COLO668 (cell line): ENCODE data around the gene C21orf91.
"Not testable (repeated sequence)": the region's sequence is repeated elsewhere in the genome, so short reads cannot be mapped to it uniquely, and the experiment has no call there.

Experiments
- DNase-seq: peaks from one replicate; lab custom pipeline; 2025; ENCODE audit not compliant: unreplicated experiment; lab: John Stamatoyannopoulos, UW

The C21orf91 gene

DNA sequence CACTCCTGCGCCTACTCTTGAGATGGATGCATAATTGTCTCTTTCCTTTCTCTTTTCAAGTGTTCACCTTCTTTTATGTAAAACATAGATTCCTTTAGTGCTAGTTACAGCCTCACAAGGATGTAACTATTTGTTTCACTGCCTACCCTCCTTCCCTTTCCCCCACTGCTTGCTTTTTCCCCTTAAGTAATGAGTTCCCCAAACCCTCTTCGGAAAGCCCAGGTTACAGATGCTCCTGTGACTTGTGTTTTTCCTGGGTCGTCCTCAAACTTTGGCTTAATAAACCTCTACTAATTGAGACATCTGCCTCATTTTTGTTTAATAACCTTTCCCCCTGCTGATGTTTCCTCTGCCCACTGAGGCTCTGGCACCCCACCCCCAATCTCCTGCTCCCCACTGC lies 39.2 kb downstream of the C21orf91 start:
- no peak for DNase-seq

DNA sequence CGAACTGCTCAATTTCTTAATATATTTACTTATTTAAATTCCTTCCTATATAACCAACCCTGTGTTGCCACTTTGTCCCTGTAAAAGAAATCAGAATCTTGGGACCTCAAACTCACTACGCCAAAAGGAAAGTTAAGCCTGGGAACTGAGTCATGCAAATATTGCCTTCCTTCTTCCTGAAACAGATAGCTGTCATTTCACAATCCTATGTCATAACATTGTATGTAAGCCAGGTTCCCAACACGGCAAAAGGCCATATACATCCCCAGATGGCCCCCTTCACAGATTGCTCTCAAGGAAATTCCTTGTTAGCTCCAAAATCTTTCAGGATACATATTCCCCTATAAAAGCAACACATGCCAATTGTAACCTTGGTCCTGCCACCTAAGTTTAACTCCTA lies 39.7 kb downstream of the C21orf91 start:
- no peak for DNase-seq

DNA sequence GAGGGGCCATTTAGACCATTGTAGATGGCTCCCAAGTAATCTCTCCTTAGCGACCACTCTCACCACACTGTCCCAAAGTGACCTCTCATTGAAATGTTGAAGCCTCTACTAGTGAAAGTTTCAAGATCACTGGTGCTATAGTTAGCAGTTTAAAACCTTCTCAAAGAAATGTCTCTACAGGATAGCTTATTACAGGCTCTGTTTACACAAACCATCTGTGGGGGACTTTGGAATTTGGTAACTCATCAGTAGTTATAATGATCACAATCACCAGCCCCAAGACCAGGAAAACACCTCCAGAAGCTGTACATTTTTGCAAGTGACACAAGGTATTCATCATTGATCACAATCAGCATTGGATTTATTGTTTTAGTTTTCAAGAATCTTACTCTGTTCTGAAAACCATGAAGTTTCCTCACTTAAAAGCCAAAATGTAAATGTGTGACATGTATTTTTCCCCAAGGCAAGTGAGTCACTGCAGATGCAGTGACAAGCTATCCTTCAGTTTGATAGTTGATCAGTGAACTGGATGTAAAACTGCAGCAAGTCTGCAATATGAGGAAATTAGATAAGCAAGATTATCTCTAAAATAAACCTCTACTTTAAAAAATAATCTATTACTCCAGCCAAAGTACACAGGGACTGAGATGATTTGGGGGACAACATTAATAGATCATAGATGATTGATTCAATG lies 41.9 kb downstream of the C21orf91 start:
- no peak for DNase-seq

DNA sequence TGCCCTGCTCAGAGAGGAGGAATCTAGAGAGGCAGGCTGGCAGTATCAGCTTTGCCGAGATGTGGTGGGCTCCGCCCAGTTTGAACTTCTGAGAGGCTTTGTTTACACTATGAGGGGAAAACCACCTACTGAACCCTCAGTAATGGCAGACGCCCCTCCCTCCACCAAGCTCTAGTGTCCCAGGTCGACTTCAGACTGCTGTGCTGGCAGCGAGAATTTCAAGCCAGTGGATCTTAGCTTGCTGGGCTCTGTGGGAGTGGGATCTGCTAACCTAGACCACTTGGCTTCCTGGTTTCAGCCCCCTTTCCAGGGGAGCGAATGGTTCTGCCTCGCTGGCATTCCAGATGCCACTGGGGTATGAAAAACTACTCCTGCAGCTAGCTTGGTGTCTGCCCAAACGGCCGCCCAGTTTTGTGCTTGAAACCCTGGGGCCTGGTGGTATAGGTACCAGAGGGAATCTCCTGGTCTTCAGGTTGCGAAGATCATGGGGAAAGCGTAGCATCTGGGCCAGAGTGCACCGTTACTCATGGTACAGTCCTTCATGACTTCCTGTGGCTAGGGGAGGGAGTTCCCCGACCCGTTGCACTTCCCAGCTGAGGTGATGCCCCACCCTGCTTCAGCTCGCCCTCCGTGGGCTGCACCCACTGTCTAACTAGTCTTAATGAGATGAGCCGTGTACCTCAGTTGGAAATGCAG lies 43.6 kb downstream of the C21orf91 start:
- no peak for DNase-seq

DNA sequence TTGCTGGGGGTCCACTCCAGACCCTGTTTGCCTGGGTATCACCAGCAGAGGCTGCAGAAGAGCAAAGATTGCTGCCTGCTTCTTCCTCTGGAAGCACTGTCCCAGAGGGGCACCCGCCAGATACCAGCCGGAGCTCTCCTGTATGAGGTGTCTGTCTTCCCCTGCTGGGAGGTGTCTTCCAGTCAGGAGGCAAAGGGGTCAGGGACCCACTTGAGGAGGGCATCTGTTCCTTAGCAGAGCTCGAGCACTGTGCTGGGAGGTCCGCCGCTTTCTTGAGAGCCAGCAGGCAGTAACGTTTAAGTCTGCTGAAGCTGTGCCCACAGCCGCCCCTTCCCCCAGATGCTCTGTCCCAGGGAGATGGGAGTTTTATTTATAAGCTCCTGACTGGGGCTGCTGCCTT lies 44.1 kb downstream of the C21orf91 start:
- not testable (repeated sequence) for DNase-seq

DNA sequence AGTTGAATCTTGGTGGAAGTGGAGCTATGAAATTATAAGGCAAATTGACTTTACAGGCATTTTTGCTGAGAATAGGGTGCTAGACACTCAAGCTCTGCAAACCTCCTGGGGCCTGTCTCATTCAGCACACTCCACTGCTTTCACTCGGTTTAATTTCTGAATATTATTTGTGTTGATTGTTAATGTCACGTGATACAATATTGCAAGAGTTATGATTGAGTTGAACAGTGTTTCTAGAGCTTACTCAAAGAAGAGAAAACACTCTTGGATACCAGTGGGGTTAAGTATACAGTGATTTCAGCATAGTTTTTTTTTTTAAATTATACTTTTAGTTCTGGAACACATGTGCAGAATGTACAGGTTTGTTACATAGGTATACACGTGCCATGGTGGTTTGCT lies 49.7 kb downstream of the C21orf91 start:
- no peak for DNase-seq

DNA sequence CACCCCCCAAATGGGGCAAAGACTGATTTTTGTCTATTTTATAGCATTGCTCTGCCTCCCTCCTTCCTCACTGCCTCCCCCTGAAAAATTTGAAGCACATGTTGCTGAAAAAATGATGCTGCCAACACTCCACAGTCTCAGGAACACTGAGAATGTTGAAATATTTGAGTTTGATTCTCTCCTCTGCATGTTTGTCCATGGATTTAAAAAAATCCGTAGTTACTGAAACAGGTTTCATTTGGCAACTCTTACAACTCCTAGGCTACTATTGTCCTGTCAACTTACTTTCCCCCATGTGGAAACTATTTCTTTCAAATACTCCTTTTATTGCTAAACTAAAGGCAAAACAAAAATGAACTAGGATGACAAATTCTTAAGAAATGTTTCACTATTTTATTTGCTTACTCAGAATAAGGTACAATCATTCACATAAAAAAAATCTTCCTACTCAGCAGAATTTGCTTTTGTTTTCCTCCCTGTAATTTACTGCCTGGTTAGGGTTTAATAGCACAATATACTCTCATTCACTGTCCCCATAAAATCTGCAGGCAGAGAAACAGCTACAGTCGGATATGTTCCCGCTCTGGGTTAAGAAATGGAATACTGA lies 50.2 kb downstream of the C21orf91 start:
- DNase-seq: no peak

DNA sequence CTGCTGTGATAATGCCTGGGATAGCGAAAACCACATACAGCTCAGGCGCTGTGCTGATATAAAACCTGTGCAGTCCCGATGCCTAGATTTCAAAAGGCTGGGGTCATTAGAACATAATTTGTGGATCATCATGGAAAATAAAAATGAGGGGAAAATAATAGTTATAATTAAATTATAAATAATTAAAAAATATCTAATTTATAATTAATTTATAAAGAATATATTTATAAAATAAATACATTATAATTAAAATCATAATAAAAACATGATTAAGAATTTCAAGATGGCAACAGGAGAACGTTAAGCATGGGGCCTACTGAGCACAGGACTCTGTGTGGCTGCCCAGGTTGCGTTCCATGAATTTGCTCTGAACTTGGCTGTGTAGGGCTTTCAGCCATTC lies 53.9 kb downstream of the C21orf91 start:
- no peak for DNase-seq

DNA sequence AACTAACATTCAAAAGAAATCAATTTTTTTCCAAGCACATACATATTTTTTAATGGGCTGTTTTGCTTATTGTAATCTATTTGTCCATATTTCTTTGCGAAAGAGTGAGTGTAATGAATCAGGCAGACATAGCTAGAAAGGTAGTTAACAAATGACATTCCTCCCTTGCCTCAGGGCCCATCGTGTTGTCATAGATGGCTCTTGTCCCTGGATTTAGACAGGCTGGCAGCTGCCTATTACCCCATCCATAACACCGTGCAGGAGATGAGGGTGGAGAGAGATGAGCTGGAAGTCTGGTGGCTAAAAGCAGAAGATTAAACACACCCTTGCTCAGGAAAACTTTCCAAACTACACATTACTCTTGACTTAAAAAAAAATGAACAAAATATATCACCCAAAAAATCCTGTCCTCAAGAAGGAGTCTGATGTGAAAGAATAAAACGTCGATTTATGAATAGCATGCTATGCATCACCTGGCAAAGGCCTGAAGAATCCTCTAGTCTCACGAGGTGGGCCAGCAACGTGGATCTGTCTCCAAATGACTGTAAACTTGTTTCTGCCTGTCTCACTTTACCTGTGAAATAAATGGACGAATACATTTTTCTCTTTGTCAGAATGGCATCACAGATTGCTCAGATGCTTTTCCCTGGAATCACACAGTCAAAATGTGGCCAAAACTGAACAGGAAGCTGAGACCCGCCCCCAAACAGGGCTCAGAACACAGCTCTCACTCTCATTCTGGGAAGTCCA lies 55.7 kb downstream of the C21orf91 start:
- no peak for DNase-seq

DNA sequence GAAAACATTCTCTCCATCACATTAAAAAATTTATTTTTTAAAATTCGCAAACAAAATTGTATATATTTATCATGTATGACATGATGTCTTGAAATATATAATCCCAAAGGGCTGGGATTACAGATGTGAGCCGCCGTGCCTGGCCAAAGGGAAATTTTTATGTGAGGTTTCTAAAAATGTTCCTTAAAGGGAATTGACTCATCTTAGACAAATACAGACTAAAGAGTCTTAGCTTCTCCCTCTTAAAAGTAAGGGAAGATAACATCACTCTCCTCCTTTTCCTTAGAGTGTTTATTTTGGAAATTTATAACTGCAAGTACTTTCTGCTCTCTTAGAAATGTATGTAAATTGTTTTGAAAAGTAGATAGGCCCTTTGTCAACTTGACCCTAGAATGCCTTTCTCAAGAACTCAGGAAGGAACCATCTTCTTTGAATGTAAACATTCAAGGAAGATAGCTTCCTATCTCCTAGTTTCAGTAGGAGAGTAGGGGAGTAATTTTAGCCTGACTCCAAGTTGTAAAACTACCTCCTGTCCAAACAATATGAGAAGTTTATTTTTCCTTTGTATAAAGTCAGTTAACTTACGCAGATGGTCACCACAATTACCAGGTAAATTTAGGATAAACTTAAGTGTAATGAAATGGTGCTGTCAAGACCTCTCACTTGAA lies 59.5 kb downstream of the C21orf91 start:
- no peak for DNase-seq

DNA sequence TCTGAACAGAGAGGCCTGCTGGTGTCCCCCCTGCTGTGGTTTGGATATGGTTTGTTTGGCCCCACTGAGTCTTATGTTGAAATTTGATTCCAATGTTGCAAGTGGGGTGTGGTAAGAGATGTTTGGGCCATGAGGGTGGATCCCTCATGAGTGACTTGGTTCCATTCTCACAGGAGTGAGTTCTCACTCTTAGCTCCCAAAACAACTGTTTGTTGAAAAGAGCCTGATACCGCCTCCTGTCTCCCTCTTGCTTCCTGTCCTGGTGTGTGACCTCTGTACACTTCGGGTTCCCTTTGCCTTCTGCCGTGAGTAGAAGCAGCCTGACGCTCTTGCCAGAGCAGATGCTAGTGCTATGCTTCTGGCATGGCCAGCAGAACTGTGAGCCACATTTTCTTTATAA lies 60.5 kb downstream of the C21orf91 start:
- no peak for DNase-seq

DNA sequence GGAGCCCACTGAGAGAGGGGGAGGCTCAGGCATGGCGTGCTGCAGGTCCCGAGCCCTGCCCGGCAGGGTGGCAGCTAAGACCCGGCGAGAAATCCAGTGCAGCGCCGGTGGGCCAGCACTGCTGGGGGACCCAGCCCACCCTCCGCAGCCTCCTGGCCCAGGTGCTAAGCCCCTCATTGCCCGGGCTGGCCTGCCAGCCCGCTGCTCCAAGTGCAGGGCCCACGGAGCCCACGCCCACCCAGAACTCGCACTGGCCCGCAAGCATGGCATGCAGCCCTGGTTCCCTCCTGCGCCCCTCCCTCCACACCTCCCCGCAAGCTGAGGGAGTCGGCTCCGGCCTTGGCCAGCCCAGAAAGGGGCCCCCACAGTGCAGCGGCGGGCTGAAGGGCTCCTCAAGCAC lies 61.5 kb downstream of the C21orf91 start:
- DNase-seq: no peak

DNA sequence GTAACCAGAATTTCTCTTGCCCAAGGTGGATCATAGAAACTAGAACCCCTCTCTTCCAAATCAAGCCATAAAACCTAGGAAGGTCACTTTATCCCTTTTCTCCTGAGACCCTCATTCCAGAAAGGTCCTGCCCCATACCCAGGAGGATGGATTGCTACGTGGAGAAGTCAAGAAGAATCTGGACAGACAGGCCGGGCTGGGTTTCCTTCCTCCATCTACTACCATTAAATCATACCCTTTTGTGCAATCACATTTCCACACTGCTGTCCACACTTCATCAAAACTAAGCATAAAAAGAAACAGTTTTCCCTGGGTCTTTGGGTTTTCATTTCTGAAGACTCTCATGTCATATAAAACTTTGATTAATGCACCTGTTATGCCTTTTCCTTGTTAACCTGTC lies 65.4 kb downstream of the C21orf91 start:
- no peak for DNase-seq

DNA sequence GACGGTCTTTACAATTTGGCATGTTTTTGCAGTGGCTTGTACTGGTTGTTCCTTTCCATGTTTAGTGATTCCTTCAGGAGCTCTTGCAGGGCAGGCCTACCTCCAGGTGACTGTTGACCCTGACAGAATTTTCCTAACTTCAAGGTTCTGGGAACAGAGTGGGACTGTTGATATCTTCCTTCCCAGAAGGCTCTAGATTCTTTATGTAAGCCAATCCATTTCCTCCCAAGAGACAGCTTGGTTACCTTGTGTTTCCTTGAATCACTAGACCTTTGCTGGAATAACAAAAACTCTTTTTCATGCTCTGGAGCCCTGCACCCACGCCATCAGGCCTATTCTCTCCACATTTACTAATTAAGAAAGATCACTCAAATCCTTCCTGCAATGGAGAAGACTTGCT lies 67.0 kb downstream of the C21orf91 start:
- no peak for DNase-seq

DNA sequence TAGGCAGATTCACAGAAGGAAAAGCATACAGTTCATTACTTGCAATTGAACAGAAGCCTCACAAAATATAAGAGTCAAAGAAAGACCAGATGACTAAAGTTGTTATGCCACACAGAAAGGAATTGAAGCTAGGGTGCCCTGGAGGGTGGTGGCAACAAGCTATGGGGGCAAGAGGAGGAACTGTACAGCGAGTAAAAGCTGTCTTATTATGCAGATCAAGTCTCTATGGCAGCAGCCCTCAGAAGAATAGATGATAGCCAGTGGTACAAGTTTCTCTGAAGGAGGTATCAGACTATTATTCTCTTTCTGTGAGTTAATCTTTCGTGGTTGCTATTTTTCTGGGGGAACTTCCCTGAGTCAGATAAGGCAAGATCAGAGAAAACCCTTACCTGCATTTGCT lies 72.2 kb downstream of the C21orf91 start:
- DNase-seq: no peak

DNA sequence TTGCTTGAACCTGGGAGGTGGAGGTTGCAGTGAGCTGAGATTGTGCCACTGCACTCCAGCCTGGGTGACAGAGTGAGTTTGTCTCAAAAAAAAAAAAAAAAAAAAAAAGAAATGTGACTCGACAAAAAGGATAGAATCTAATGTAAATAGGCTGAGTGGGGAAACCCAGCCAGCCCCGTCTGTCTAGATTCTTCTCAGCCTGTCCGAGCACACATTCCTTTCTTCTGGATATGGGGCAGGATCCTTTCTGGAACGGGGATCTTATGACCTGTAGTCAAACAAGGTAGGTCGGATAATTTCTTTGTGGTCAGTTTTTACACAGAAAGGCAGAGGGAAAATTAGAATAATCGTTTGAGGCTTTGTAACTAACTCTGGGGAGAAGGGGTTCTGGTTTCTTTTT lies 74.1 kb downstream of the C21orf91 start:
- no peak for DNase-seq

DNA sequence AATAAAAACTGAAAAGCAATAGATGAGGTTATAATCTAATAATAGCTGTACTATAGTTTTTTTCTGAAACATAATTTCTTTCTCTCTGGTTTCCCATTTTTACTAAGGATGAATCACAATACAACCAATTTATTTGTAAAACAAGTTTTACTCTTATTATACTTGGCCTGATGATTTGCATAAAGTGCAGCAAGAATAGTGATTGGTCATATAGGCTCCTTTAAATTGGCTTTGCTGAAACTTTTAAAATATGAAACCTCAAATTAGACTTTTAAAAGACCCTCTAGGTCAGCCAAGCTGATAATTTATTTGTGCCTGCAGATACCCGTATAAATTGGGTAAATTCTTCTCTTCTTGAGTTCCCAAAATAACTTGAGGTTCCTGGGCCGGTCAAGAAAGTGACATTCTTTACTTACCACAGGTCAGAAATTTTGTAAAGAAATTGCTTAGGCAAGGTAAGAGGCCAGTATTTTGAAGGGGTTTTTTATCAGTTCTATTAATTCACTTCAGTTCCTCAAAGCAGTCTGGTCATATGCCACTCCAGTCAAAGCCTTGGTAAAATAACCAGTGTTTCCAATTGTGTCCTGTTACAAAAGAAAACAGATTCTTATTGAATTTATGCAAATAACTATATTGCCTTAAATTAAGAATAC lies 76.1 kb downstream of the C21orf91 start:
- DNase-seq: no peak

DNA sequence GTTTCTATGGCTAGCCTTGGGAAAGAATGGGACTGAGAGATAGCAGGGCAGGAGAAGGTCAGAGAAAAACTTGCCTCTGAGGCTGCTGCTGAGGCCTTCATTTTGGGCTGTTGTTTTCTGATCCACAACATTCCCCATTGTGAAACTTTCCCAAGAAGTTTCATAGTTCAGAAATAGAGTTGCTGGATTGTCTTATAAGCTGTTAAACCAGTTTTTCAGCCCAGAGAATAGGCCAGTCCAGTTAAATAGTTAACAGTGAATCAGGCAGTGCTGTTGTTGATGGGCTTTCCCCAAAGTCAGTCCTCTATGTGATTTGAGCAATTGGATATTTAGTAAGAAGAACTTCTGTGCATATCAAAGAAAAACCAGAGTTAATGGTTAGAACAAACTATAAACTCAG lies 77.0 kb downstream of the C21orf91 start:
- no peak for DNase-seq
